ENCODE data around the gene WDR41. TPM values are rescaled to one million over a fixed set of nuclear protein-coding genes. Genes with fewer than 3 reads are reported as not detected.

Gene WDR41
- polyA plus RNA-seq, 2 of the 4 experiments (the other 2 are of a cell fraction), result 62.1 to 88.5 TPM

DNA sequence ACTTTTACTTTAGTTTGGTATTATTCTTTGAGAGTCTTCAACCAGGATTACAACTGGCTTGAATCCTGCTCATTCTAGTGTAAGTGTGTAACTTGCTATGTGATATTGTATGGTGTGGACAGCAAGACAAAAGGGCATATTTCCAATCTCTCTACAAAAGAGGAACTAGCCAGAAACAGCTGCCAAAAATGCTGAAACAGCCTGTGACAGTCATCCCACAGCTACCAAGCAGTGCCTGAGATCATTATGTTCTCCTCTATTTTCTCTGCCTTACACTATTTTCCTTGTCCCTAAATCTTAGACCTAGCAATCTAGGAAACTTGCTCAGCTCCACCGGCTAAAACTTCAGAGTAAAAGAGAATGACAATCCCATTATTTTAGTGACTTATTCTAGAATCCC, 42.8 kb downstream of the WDR41 start:
- ATAC-seq (no peak), FAIRE-seq (peak; percentile 18), DNase-seq (ENCODE audit: low read depth in 1 of 2, low spot score in 1 of 2) (no peak)
- Histone ChIP-seq H3K27ac (no peak overlapping the region), H3K9me3 (no peaks in the 10 kb centered on the region), H3K4me3 (no peak overlapping the region), H3K4me2 (no peak overlapping the region), H3K4me1 (no peaks in the 10 kb centered on the region)
- ChIA-PET POLR2A (no interaction called here), CTCF (interaction anchor here (0.9 to 1.8 kb wide), 3 partner anchors 12 to 306 kb away, joined by 3 to 5 read pairs (median 3); no protein-coding TSS in a partner anchor)
- TF ChIP-seq, protein P1, sequence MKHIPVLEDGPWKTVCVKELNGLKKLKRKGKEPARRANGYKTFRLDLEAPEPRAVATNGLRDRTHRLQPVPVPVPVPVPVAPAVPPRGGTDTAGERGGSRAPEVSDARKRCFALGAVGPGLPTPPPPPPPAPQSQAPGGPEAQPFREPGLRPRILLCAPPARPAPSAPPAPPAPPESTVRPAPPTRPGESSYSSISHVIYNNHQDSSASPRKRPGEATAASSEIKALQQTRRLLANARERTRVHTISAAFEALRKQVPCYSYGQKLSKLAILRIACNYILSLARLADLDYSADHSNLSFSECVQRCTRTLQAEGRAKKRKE (CRISPR knock-in tag; IDR thresholded peaks at IDR 0.05; ENCODE audit: low read depth), result no peak
- TF ChIP-seq RNF2 (IDR thresholded peaks at IDR 0.05; ENCODE audit: borderline replicate concordance, low read depth), result no peak
- WGBS (ENCODE audit: missing lambda C conversion rate), result 88% methylated on average over 1 of the region's 1 CpG

DNA sequence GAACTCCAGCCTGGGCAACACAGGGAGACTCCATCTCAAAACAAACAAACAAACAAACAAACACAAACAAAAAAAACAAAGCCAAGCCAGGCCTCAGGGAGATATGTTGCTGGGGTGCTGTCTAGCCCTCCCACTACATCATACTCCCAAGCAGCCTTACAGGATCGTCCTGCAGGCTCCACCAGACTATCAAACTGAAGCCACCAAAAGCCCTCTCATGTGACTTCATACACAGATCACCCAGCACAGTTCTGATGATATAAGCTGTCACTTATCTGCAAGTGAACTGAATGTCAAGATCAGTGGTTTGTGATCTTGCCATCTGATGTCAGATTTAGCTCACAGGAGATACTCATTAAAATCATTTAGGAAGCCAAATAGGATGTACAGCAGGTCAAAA, 43.3 kb downstream of the WDR41 start:
- Histone ChIP-seq H3K9me3 (no peaks in the 10 kb centered on the region), H3K27ac (no peak overlapping the region), H3K4me2 (no peak overlapping the region), H3K4me3 (no peak overlapping the region), H3K4me1 (no peaks in the 10 kb centered on the region)
- no peak for DNase-seq (ENCODE audit: low read depth in 1 of 2, low spot score in 1 of 2)
- POLR2A ChIA-PET, result no interaction called here
- 58% methylated on average over 1 of the region's 1 CpG for WGBS (ENCODE audit: missing lambda C conversion rate)
- ATAC-seq, result no peak
- CTCF ChIA-PET, result interaction anchor here (0.9 to 1.8 kb wide), 4 partner anchors 12 to 372 kb away, joined by 3 to 5 read pairs (median 4); no protein-coding TSS in a partner anchor
- no peak for FAIRE-seq
- TF ChIP-seq, protein P2, sequence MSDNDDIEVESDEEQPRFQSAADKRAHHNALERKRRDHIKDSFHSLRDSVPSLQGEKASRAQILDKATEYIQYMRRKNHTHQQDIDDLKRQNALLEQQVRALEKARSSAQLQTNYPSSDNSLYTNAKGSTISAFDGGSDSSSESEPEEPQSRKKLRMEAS (IDR thresholded peaks at IDR 0.05), result no peak
- TF ChIP-seq ZC3H11A (IDR thresholded peaks at IDR 0.05) (no peak), MYC (IDR thresholded peaks at IDR 0.05; ENCODE audit: borderline replicate concordance, low read length) (no peak), HOXB13 (CRISPR knock-in tag; IDR thresholded peaks at IDR 0.05; ENCODE audit: low read depth) (no peak), BHLHE40 (IDR thresholded peaks at IDR 0.05; ENCODE audit: low read depth, low read length) (no peak), RFX5 (IDR thresholded peaks at IDR 0.05) (no peak), CBX8 (IDR thresholded peaks at IDR 0.05) (no peak), JUNB (IDR thresholded peaks at IDR 0.05) (no peak), TP53 (CRISPR knock-in tag; IDR thresholded peaks at IDR 0.05) (no peak), CHD2 (IDR thresholded peaks at IDR 0.05; ENCODE audit: low read length, partially characterized antibody) (no peak), HDAC2 (IDR thresholded peaks at IDR 0.05) (no peak), HOXA7 (CRISPR knock-in tag; IDR thresholded peaks at IDR 0.05) (no peak), FOSL2 (IDR thresholded peaks at IDR 0.05) (no peak), FOSL2 (CRISPR knock-in tag; IDR thresholded peaks at IDR 0.05) (no peak), RARB (CRISPR knock-in tag; IDR thresholded peaks at IDR 0.05) (no peak)
- TF ChIP-seq, protein P3, sequence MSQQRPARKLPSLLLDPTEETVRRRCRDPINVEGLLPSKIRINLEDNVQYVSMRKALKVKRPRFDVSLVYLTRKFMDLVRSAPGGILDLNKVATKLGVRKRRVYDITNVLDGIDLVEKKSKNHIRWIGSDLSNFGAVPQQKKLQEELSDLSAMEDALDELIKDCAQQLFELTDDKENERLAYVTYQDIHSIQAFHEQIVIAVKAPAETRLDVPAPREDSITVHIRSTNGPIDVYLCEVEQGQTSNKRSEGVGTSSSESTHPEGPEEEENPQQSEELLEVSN (IDR thresholded peaks at IDR 0.05; ENCODE audit: borderline replicate concordance, low read depth), result no peak
- TF ChIP-seq, protein P4, sequence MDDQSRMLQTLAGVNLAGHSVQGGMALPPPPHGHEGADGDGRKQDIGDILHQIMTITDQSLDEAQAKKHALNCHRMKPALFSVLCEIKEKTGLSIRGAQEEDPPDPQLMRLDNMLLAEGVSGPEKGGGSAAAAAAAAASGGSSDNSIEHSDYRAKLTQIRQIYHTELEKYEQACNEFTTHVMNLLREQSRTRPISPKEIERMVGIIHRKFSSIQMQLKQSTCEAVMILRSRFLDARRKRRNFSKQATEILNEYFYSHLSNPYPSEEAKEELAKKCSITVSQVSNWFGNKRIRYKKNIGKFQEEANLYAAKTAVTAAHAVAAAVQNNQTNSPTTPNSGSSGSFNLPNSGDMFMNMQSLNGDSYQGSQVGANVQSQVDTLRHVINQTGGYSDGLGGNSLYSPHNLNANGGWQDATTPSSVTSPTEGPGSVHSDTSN (IDR thresholded peaks at IDR 0.05), result no peak
- TF ChIP-seq, protein P5, sequence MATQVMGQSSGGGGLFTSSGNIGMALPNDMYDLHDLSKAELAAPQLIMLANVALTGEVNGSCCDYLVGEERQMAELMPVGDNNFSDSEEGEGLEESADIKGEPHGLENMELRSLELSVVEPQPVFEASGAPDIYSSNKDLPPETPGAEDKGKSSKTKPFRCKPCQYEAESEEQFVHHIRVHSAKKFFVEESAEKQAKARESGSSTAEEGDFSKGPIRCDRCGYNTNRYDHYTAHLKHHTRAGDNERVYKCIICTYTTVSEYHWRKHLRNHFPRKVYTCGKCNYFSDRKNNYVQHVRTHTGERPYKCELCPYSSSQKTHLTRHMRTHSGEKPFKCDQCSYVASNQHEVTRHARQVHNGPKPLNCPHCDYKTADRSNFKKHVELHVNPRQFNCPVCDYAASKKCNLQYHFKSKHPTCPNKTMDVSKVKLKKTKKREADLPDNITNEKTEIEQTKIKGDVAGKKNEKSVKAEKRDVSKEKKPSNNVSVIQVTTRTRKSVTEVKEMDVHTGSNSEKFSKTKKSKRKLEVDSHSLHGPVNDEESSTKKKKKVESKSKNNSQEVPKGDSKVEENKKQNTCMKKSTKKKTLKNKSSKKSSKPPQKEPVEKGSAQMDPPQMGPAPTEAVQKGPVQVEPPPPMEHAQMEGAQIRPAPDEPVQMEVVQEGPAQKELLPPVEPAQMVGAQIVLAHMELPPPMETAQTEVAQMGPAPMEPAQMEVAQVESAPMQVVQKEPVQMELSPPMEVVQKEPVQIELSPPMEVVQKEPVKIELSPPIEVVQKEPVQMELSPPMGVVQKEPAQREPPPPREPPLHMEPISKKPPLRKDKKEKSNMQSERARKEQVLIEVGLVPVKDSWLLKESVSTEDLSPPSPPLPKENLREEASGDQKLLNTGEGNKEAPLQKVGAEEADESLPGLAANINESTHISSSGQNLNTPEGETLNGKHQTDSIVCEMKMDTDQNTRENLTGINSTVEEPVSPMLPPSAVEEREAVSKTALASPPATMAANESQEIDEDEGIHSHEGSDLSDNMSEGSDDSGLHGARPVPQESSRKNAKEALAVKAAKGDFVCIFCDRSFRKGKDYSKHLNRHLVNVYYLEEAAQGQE (IDR thresholded peaks at IDR 0.05), result no peak
